Measurements from ENCODE around the gene FREM2. TPM values are rescaled to one million over a fixed set of nuclear protein-coding genes. Genes with fewer than 3 reads are reported as not detected.

Gene FREM2
- total RNA-seq, 1 donor from 2014 or later = 2.8 TPM

DNA sequence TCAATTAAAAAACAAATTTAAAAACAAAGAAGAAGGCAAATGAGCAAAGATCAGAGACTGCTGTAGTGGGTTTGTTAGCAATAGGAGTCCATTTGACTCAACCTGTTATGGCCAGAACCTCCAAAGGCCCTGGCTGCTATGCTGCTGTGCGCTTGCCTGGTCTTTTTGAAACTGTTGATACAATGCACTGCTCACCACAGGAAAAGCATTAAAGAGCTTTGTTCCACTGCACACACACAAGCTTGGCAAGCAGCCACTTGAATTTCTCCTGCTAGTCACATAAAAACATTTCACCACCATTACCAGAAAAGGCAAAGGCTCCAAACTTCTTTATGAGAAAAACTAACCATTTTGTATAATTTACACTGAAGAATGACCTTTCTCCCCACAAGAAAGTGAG, 132.2 kb downstream of the FREM2 start:
- Histone ChIP-seq H4K20me1 (ENCODE audit: insufficient read depth, low read length) (no peaks in the 10 kb centered on the region), H3K27me3 (ENCODE audit: insufficient read depth, low read length) (no peaks in the 10 kb centered on the region), H3K4me2 (ENCODE audit: low read length) (no peak overlapping the region), H3K36me3 (ENCODE audit: insufficient read depth, low read length) (no peaks in the 10 kb centered on the region), H2AFZ (ENCODE audit: low read depth, low read length) (peak overlapping the region; percentile 13), H3K27ac (ENCODE audit: low read depth, low read length) (no peak overlapping the region), H3K4me3 (ENCODE audit: insufficient read depth, low read depth, low read length) (no peak overlapping the region), H3K9me3 (ENCODE audit: insufficient read depth, low read depth, low read length) (no peaks in the 10 kb centered on the region), H3K9ac (ENCODE audit: low read length) (no peak overlapping the region), H3K79me2 (ENCODE audit: insufficient read depth, low read length) (no peaks in the 10 kb centered on the region), H3K4me1 (ENCODE audit: insufficient read depth, low read length) (no peaks in the 10 kb centered on the region)
- Mint-ChIP-seq H3K27ac (ENCODE audit: unreplicated experiment) (no peak overlapping the region), H3K9me3 (ENCODE audit: unreplicated experiment) (no peaks in the 10 kb centered on the region), H3K4me1 (ENCODE audit: low read depth, unreplicated experiment) (peaks cover 16% of the 10 kb centered on the region), H3K27me3 (ENCODE audit: low read depth, unreplicated experiment) (no peaks in the 10 kb centered on the region), H3K4me3 (ENCODE audit: unreplicated experiment) (no peak overlapping the region), H3K36me3 (ENCODE audit: low read depth, unreplicated experiment) (peaks cover 2% of the 10 kb centered on the region)
- TF ChIP-seq, protein P1, sequence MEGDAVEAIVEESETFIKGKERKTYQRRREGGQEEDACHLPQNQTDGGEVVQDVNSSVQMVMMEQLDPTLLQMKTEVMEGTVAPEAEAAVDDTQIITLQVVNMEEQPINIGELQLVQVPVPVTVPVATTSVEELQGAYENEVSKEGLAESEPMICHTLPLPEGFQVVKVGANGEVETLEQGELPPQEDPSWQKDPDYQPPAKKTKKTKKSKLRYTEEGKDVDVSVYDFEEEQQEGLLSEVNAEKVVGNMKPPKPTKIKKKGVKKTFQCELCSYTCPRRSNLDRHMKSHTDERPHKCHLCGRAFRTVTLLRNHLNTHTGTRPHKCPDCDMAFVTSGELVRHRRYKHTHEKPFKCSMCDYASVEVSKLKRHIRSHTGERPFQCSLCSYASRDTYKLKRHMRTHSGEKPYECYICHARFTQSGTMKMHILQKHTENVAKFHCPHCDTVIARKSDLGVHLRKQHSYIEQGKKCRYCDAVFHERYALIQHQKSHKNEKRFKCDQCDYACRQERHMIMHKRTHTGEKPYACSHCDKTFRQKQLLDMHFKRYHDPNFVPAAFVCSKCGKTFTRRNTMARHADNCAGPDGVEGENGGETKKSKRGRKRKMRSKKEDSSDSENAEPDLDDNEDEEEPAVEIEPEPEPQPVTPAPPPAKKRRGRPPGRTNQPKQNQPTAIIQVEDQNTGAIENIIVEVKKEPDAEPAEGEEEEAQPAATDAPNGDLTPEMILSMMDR (IDR thresholded peaks at IDR 0.05; ENCODE audit: insufficient read depth, low read depth, low read length) = no peak
- no peak for TF ChIP-seq EZH2 (IDR thresholded peaks at IDR 0.05; ENCODE audit: insufficient read depth, low read length)
- FAIRE-seq = no peak
- DNase-seq (ENCODE audit: low read depth) = peak; percentile 51

GRCh38 chr13:38819596-38819995, 132.7 kb downstream of the FREM2 start:
- no peak for FAIRE-seq
- Mint-ChIP-seq H3K36me3 (ENCODE audit: low read depth, unreplicated experiment) (peaks cover 2% of the 10 kb centered on the region), H3K4me3 (ENCODE audit: unreplicated experiment) (no peak overlapping the region), H3K9me3 (ENCODE audit: unreplicated experiment) (no peaks in the 10 kb centered on the region), H3K27ac (ENCODE audit: unreplicated experiment) (no peak overlapping the region), H3K4me1 (ENCODE audit: low read depth, unreplicated experiment) (peaks cover 12% of the 10 kb centered on the region), H3K27me3 (ENCODE audit: low read depth, unreplicated experiment) (no peaks in the 10 kb centered on the region)
- no peak overlapping the region for H3K4me3 ChIP-seq (ENCODE audit: insufficient read depth, low read depth, low read length)
- H3K4me1 ChIP-seq (ENCODE audit: insufficient read depth, low read length) = no peaks in the 10 kb centered on the region
- H3K36me3 ChIP-seq (ENCODE audit: insufficient read depth, low read length) = no peaks in the 10 kb centered on the region
- TF ChIP-seq EZH2 (IDR thresholded peaks at IDR 0.05; ENCODE audit: insufficient read depth, low read length) = no peak
- TF ChIP-seq, protein P1 (IDR thresholded peaks at IDR 0.05; ENCODE audit: insufficient read depth, low read depth, low read length) = no peak
- H3K79me2 ChIP-seq (ENCODE audit: insufficient read depth, low read length) = no peaks in the 10 kb centered on the region
- H4K20me1 ChIP-seq (ENCODE audit: insufficient read depth, low read length) = no peaks in the 10 kb centered on the region
- no peak overlapping the region for H3K27ac ChIP-seq (ENCODE audit: low read depth, low read length)
- no peak overlapping the region for H3K4me2 ChIP-seq (ENCODE audit: low read length)
- H3K9ac ChIP-seq (ENCODE audit: low read length) = no peak overlapping the region
- H3K27me3 ChIP-seq (ENCODE audit: insufficient read depth, low read length) = no peaks in the 10 kb centered on the region
- DNase-seq (ENCODE audit: low read depth) = no peak
- no peak overlapping the region for H2AFZ ChIP-seq (ENCODE audit: low read depth, low read length)
- H3K9me3 ChIP-seq (ENCODE audit: insufficient read depth, low read depth, low read length) = no peaks in the 10 kb centered on the region

DNA sequence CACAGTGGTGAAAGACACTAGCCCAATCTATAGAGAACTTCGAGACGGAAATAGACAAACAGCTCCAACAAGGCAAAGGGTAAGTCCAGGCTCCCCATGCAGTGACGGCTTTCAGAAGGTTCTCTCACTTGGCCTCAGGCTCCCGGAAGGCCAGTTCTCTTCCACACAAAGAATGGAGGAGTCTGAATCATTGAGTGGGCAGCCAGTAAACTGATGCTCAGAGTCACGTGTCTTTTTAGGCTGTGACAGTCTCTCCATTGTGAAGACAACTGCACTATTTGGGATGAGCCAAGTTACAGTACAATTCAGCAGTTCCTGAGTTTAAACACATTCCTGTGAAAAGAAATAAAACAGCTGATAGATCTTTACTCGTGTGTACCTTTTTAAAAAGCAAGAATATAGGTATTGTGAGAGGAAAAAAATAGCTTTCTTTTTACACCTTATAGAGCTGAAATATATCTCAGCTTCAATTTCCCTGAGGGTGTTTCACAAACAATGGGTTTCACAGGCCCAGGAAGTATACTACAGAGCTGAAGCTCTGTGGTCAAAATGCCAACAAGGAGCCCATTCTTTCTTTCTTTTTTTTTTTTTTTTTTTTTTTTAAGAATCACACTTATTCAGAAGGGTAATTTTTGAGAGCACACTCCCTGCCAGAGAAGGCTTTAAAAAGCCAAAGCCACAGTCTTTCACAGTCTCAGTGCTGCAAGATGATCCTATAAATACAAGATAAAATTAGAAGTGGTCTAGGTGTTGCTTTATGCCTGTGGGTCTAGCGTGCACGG, 135.1 kb downstream of the FREM2 start:
- Histone ChIP-seq H3K4me1 (ENCODE audit: insufficient read depth, low read length) (no peaks in the 10 kb centered on the region), H3K79me2 (ENCODE audit: insufficient read depth, low read length) (no peaks in the 10 kb centered on the region), H3K4me2 (ENCODE audit: low read length) (no peak overlapping the region), H2AFZ (ENCODE audit: low read depth, low read length) (peak overlapping the region; percentile 48), H3K36me3 (ENCODE audit: insufficient read depth, low read length) (no peaks in the 10 kb centered on the region), H3K9ac (ENCODE audit: low read length) (no peak overlapping the region), H3K4me3 (ENCODE audit: insufficient read depth, low read depth, low read length) (no peak overlapping the region), H3K9me3 (ENCODE audit: insufficient read depth, low read depth, low read length) (no peaks in the 10 kb centered on the region), H3K27me3 (ENCODE audit: insufficient read depth, low read length) (no peaks in the 10 kb centered on the region), H4K20me1 (ENCODE audit: insufficient read depth, low read length) (no peaks in the 10 kb centered on the region), H3K27ac (ENCODE audit: low read depth, low read length) (no peak overlapping the region)
- Mint-ChIP-seq H3K4me1 (ENCODE audit: low read depth, unreplicated experiment) (peaks cover 12% of the 10 kb centered on the region), H3K27ac (ENCODE audit: unreplicated experiment) (peak overlapping the region; percentile 67), H3K27me3 (ENCODE audit: low read depth, unreplicated experiment) (no peaks in the 10 kb centered on the region), H3K36me3 (ENCODE audit: low read depth, unreplicated experiment) (peaks cover 2% of the 10 kb centered on the region), H3K4me3 (ENCODE audit: unreplicated experiment) (no peak overlapping the region), H3K9me3 (ENCODE audit: unreplicated experiment) (no peaks in the 10 kb centered on the region)
- no peak for FAIRE-seq
- DNase-seq (ENCODE audit: low read depth) = peak; percentile 15
- TF ChIP-seq EZH2 (IDR thresholded peaks at IDR 0.05; ENCODE audit: insufficient read depth, low read length) = no peak
- TF ChIP-seq, protein P1 (IDR thresholded peaks at IDR 0.05; ENCODE audit: insufficient read depth, low read depth, low read length) = no peak

All from astrocyte (in vitro differentiated cells and primary cell).